HepG2 (cell line): Measurements from ENCODE around the gene DCLK1. TPM values are rescaled to one million over a fixed set of nuclear protein-coding genes. Genes with fewer than 3 reads are reported as not detected.

Experiments
- ATAC-seq: fragments of 200-7000 bp; cut with Tn5 transposase; 3 replicates; pipeline ENCODE4 v1.9.1; 2020; ENCODE audit warnings: mild to moderate bottlenecking, moderate library complexity
- BruUV-seq: library from RNA; stranded (reverse); fragments of 400-500 nt; replicated peaks from 2 replicates; lab custom pipeline; 2021; lab: Mats Ljungman, UMichigan
- CTCF ChIA-PET: fragments of 300-600 bp; formaldehyde crosslinking; extraction: SDS; loops from one replicate; lab custom pipeline; 2021; ENCODE audit warnings: low total read pairs, inconsistent platforms, low intra/inter-chr PET ratio; lab: Yijun Ruan, JAX
- POLR2A ChIA-PET: fragments of 350-600 bp; sonication (Branson Sonifier 250); formaldehyde crosslinking; loops from one replicate; lab custom pipeline; 2020; ENCODE audit warnings: antibody characterized with exemption, inconsistent platforms; lab: Yijun Ruan, JAX
- DNase-seq: peaks from one replicate; pipeline ENCODE4 v3.0.0-alpha.2; 2015; ENCODE audit warnings: low spot score
- FAIRE-seq: peaks from 3 replicates; lab custom pipeline; 2011; peaks lifted over from hg19 to GRCh38; lab: Jason Lieb, UNC
- H2AFZ ChIP-seq: one replicate; pipeline ENCODE4 v1.6.1; 2011; ENCODE audit warnings: low read length, inconsistent platforms
- H3K27ac ChIP-seq: fragments of 300-600 bp; 3 replicates; pipeline ENCODE4 v1.8.0; 2011; ENCODE audit warnings: mixed run types, mild to moderate bottlenecking, mixed read lengths, low read length, inconsistent platforms; ENCODE audit not compliant: insufficient read depth; ENCODE audit errors: extremely low read length
- H3K27me3 ChIP-seq, 2 experiments: fragments of 200-600 bp in 1 of 2; 2 replicates in 1 of 2; 3 replicates in 1 of 2; pipeline versions ENCODE4 v1.6.0 to v1.8.0; 2011; ENCODE audit warnings: low read length in 2 of 2, mild to moderate bottlenecking in 2 of 2, moderate library complexity in 2 of 2, inconsistent platforms in 1 of 2; ENCODE audit not compliant: insufficient read depth in 2 of 2, control insufficient read depth in 1 of 2
- H3K36me3 ChIP-seq, 2 experiments: fragments of 200-600 bp in 1 of 2; replicated peaks in 1 of 2; 2 replicates in 1 of 2; 3 replicates in 1 of 2; pipeline versions ENCODE4 v1.5.1 to v1.8.0; 2011; ENCODE audit warnings: low read length in 2 of 2, inconsistent platforms in 1 of 2; ENCODE audit not compliant: insufficient read depth in 2 of 2, control insufficient read depth in 1 of 2
- H3K4me1 ChIP-seq: 2 replicates; pipeline ENCODE4 v1.5.1; 2012; ENCODE audit warnings: low read length, inconsistent platforms; ENCODE audit not compliant: insufficient read depth
- H3K4me2 ChIP-seq: 2 replicates; pipeline ENCODE4 v1.6.0; 2011; ENCODE audit warnings: low read depth, low read length, inconsistent platforms
- H3K4me3 ChIP-seq, 3 experiments: fragments of 200-600 bp in 1 of 3; sonication (generic), shearing (Covaris generic) in 1 of 3; replicated peaks in 1 of 3; 2 replicates each; pipeline ENCODE4 v1.5.1; 2011 to 2016; ENCODE audit warnings: low read length in 3 of 3, inconsistent platforms in 2 of 3, low read depth in 2 of 3, mild to moderate bottlenecking in 2 of 3, control low read depth in 1 of 3, mixed read lengths in 1 of 3; ENCODE audit not compliant: insufficient read depth in 1 of 3
- H3K79me2 ChIP-seq: one replicate; pipeline ENCODE4 v1.6.1; 2011; ENCODE audit warnings: low read length, inconsistent platforms; ENCODE audit not compliant: insufficient read depth
- H3K9ac ChIP-seq: 2 replicates; pipeline ENCODE4 v1.6.0; 2011; ENCODE audit warnings: mild to moderate bottlenecking, low read depth, low read length, inconsistent platforms; ENCODE audit not compliant: insufficient read depth
- H3K9me3 ChIP-seq: 2 replicates; pipeline ENCODE4 v1.5.1; 2012; ENCODE audit warnings: mild to moderate bottlenecking, low read length
- H4K20me1 ChIP-seq: 2 replicates; pipeline ENCODE4 v1.6.0; 2011; ENCODE audit warnings: inconsistent platforms, mild to moderate bottlenecking, low read length, moderate library complexity; ENCODE audit not compliant: insufficient read depth
- MEF2D ChIP-seq: sonication (generic); formaldehyde crosslinking; IDR thresholded peaks from 2 replicates; pipeline ENCODE4 v1.5.1; 2020; ENCODE audit warnings: mild to moderate bottlenecking, missing genetic modification reagents
- PPARG ChIP-seq: conservative IDR thresholded peaks from 2 replicates; pipeline ENCODE4 v1.6.1; 2016; ENCODE audit warnings: missing biosample characterization, missing genetic modification reagents
- SRSF4 ChIP-seq: fragments of 200-400 bp; formaldehyde crosslinking; IDR thresholded peaks from one replicate; pipeline ENCODE4 v1.6.1; 2018; ENCODE audit warnings: mild to moderate bottlenecking, low read depth, low read length, moderate library complexity; ENCODE audit not compliant: poor library complexity, severe bottlenecking
- STAT6 ChIP-seq: sonication (generic); formaldehyde crosslinking; IDR thresholded peaks from 2 replicates; pipeline ENCODE4 v1.4.0; 2020; ENCODE audit warnings: missing genetic modification reagents, mild to moderate bottlenecking, borderline replicate concordance
- ZBTB14 ChIP-seq: sonication (generic); formaldehyde crosslinking; IDR thresholded peaks from 2 replicates; pipeline ENCODE4 v1.4.0; 2020; ENCODE audit warnings: missing genetic modification reagents
- ZBTB20 ChIP-seq: sonication (generic); formaldehyde crosslinking; IDR thresholded peaks from 2 replicates; pipeline ENCODE4 v1.8.1; 2023; ENCODE audit warnings: missing genetic modification reagents, low read depth, mild to moderate bottlenecking, borderline replicate concordance
- ZBTB33 ChIP-seq: sonication (generic); formaldehyde crosslinking; IDR thresholded peaks from 2 replicates; pipeline ENCODE4 v1.4.0; 2020; ENCODE audit warnings: missing genetic modification reagents
- ZNF510 ChIP-seq: sonication (generic); formaldehyde crosslinking; IDR thresholded peaks from 2 replicates; pipeline ENCODE4 v1.4.0; 2020; ENCODE audit warnings: low read depth, mild to moderate bottlenecking, missing genetic modification reagents
- ZNF839 ChIP-seq: sonication (generic); formaldehyde crosslinking; IDR thresholded peaks from 2 replicates; pipeline ENCODE4 v1.4.0; 2020; ENCODE audit warnings: missing genetic modification reagents, mild to moderate bottlenecking, borderline replicate concordance
- WGBS: methylation state at CpG from one replicate; pipeline ENCODE4 v1.1.6; 2017; ENCODE audit warnings: low lambda C conversion rate; 5-methylcytosine and 5-hydroxymethylcytosine counted together
- in situ Hi-C: cut with HindIII; loops from 2 replicates; pipeline ENCODE4 v1.10.0; 2017; ENCODE audit warnings: low pct_unique_long_range_greater_than_20kb; ENCODE audit not compliant: extremely low pct_ligation_motif_present
- intact Hi-C: fragments of 100-400 bp; cut with micrococcal nuclease; formaldehyde crosslinking; loops from one replicate; pipeline ENCODE4 v1.10.0; 2022; ENCODE audit not compliant: unreplicated experiment
- polyA plus RNA-seq, 8 experiments: library from polyadenylated mRNA; depleted of rRNA in 3 of 8; stranded (reverse) in 7 of 8; unstranded in 1 of 8; fragments of >200 nt; fragmentation: Illumina TruSeq in 4 of 8; extraction: Trizol in 4 of 8; gene quantifications; 2 replicates each; pipeline versions ENCODE4 v1.2.1 to v1.2.3, GENCODE V29; 2011 to 2016; ENCODE audit warnings: low read depth in 4 of 8, missing spikeins in 1 of 8, mixed read lengths in 1 of 8; ENCODE audit not compliant: insufficient read depth in 1 of 8
- total RNA-seq, 5 experiments: library from RNA; depleted of rRNA; stranded (reverse); fragments of >200 nt; fragmentation: Illumina TruSeq; extraction: Trizol; gene quantifications; 2 replicates each; pipeline ENCODE4 v1.2.3, GENCODE V29; 2016; ENCODE audit warnings: low read depth in 1 of 5

DCLK1 gene
- total and polyA plus RNA-seq, 2 of the 13 experiments (the other 11 are each of a cell fraction or from before 2014, with no cell fraction given), result not detected

GRCh38 chr13:35903075-35903474 lies 228.1 kb downstream of the DCLK1 start (continued):
- no peak for TF ChIP-seq SRSF4
- no peak for TF ChIP-seq ZBTB20 (CRISPR knock-in tag)
- TF ChIP-seq ZNF839 (CRISPR knock-in tag), result no peak

GRCh38 chr13:35898041-35898440 lies 233.1 kb downstream of the DCLK1 start:
- CTCF ChIA-PET, result no interaction called here
- H3K4me1 ChIP-seq, result no peaks in the 10 kb centered on the region
- POLR2A ChIA-PET, result no interaction called here

More at GRCh38 chr13:35898041-35898440, 233.1 kb downstream of the DCLK1 start:
- FAIRE-seq (no peak), DNase-seq (no peak), ATAC-seq (no peak)
- no TSS peak for BruUV-seq
- no peak overlapping the region for H3K27ac ChIP-seq
- no peaks in the 10 kb centered on the region for H4K20me1 ChIP-seq
- WGBS, result 41% methylated on average over 1 of the region's 1 CpG
- H3K79me2 ChIP-seq, result no peaks in the 10 kb centered on the region
- no peak for TF ChIP-seq PPARG (CRISPR knock-in tag)
- TF ChIP-seq ZNF510 (CRISPR knock-in tag), result no peak
- no peak for TF ChIP-seq STAT6 (CRISPR knock-in tag)
- no peak for TF ChIP-seq MEF2D (CRISPR knock-in tag)
- no peak for TF ChIP-seq ZBTB14 (CRISPR knock-in tag)
- TF ChIP-seq ZBTB33, result no peak
- no peaks in the 10 kb centered on the region for H3K9me3 ChIP-seq
- intact Hi-C loops (no loop called here), in situ Hi-C loops (no loop called here)
- no peaks in the 10 kb centered on the region; a peak in 1 of 5 replicates for H3K27me3 ChIP-seq
- H3K9ac ChIP-seq, result no peak overlapping the region
- no peak overlapping the region for H3K4me2 ChIP-seq
- H3K4me3 ChIP-seq, result no peak overlapping the region
- H2AFZ ChIP-seq, result no peak overlapping the region
- no peaks in the 10 kb centered on the region for H3K36me3 ChIP-seq
